IMR-90 (cell line): Measurements from ENCODE around the gene AOPEP. TPM values are rescaled to one million over a fixed set of nuclear protein-coding genes. Genes with fewer than 3 reads are reported as not detected.

Experiments used
- ATAC-seq: fragments of 200-7000 bp; cut with Tn5 transposase; 2 replicates; pipeline ENCODE4 v1.9.1; 2020; ENCODE audit warnings: low read depth, mild to moderate bottlenecking, moderate library complexity
- BruUV-seq: library from RNA; stranded (reverse); fragments of 400-500 nt; replicated peaks from 2 replicates; lab custom pipeline; 2021; lab: Mats Ljungman, UMichigan
- CTCF ChIA-PET: fragments of 300-600 bp; formaldehyde crosslinking; extraction: SDS; loops from one replicate; lab custom pipeline; 2021; ENCODE audit warnings: antibody characterized with exemption; lab: Yijun Ruan, JAX
- POLR2A ChIA-PET: fragments of 300-600 bp; sonication (Branson Sonifier 250); formaldehyde crosslinking; loops from one replicate; lab custom pipeline; 2022; ENCODE audit warnings: antibody characterized with exemption; ENCODE audit not compliant: unreplicated experiment; lab: Charles Lee
- DNase-seq: peaks from one replicate; pipeline ENCODE4 v3.0.0; 2013
- H2AFZ ChIP-seq: replicated peaks from 2 replicates; pipeline ENCODE3; 2013; ENCODE audit warnings: low read length, mild to moderate bottlenecking; ENCODE audit not compliant: poor library complexity
- H2AK5ac ChIP-seq: 2 replicates; pipeline ENCODE4 v1.6.1; 2013; ENCODE audit warnings: low read depth, low read length, inconsistent platforms
- H2AK9ac ChIP-seq: replicated peaks from 2 replicates; pipeline ENCODE3; 2013; ENCODE audit warnings: mild to moderate bottlenecking, low read depth, low read length, moderate library complexity; ENCODE audit not compliant: poor library complexity
- H2BK120ac ChIP-seq: 2 replicates; pipeline ENCODE4 v1.6.1; 2013; ENCODE audit warnings: low read depth, low read length, inconsistent platforms
- H2BK15ac ChIP-seq: 3 replicates; pipeline ENCODE4 v1.6.1; 2013; ENCODE audit warnings: low read depth, low read length, inconsistent platforms
- H2BK20ac ChIP-seq: 2 replicates; pipeline ENCODE4 v1.6.1; 2013; ENCODE audit warnings: low read depth, mild to moderate bottlenecking, inconsistent platforms, low read length, moderate library complexity
- H2BK5ac ChIP-seq: 2 replicates; pipeline ENCODE4 v1.6.1; 2013; ENCODE audit warnings: mild to moderate bottlenecking, low read depth, low read length, inconsistent platforms; ENCODE audit not compliant: poor library complexity, severe bottlenecking
- H3K14ac ChIP-seq: replicated peaks from 2 replicates; pipeline ENCODE4 v1.6.1; 2013; ENCODE audit warnings: low read depth, low read length, inconsistent platforms
- H3K18ac ChIP-seq: 2 replicates; pipeline ENCODE4 v1.6.1; 2013; ENCODE audit warnings: low read depth, low read length, control low read depth
- H3K23ac ChIP-seq: 2 replicates; pipeline ENCODE4 v1.6.1; 2013; ENCODE audit warnings: low read depth, low read length, inconsistent platforms
- H3K27ac ChIP-seq: 2 replicates; pipeline ENCODE4 v1.5.1; 2013; ENCODE audit warnings: mild to moderate bottlenecking, control low read depth, low read length; ENCODE audit not compliant: insufficient read depth
- H3K27me3 ChIP-seq: 2 replicates; pipeline ENCODE4 v1.6.1; 2013; ENCODE audit warnings: low read length; ENCODE audit not compliant: control insufficient read depth, insufficient read depth
- H3K36me3 ChIP-seq: 2 replicates; pipeline ENCODE4 v1.6.1; 2013; ENCODE audit warnings: low read length, mixed read lengths; ENCODE audit not compliant: control insufficient read depth, insufficient read depth
- H3K4ac ChIP-seq: 2 replicates; pipeline ENCODE4 v1.6.1; 2013; ENCODE audit warnings: low read depth, low read length, inconsistent platforms
- H3K4me1 ChIP-seq: 2 replicates; pipeline ENCODE4 v1.6.1; 2013; ENCODE audit warnings: low read length, mixed read lengths; ENCODE audit not compliant: control insufficient read depth, insufficient read depth
- H3K4me2 ChIP-seq: 2 replicates; pipeline ENCODE4 v1.6.1; 2013; ENCODE audit warnings: low read depth, mild to moderate bottlenecking, control low read depth, low read length, moderate library complexity
- H3K4me3 ChIP-seq: 2 replicates; pipeline ENCODE4 v1.5.1; 2013; ENCODE audit warnings: low read depth, mild to moderate bottlenecking, control low read depth, low read length, moderate library complexity; ENCODE audit not compliant: insufficient read depth
- H3K56ac ChIP-seq: 2 replicates; pipeline ENCODE4 v1.6.1; 2013; ENCODE audit warnings: low read length, inconsistent platforms; ENCODE audit not compliant: insufficient read depth; ENCODE audit errors: extremely low read depth
- H3K79me1 ChIP-seq, 2 experiments: 2 replicates each; pipeline ENCODE4 v1.6.1; 2013; ENCODE audit warnings: low read length in 2 of 2, inconsistent platforms in 1 of 2, low read depth in 1 of 2
- H3K9ac ChIP-seq: 2 replicates; pipeline ENCODE4 v1.6.1; 2013; ENCODE audit warnings: low read depth, low read length, control low read depth
- H3K9me1 ChIP-seq: 2 replicates; pipeline ENCODE4 v1.6.1; 2013; ENCODE audit warnings: low read length, inconsistent platforms; ENCODE audit not compliant: insufficient read depth
- H3K9me3 ChIP-seq: 2 replicates; pipeline ENCODE4 v1.6.1; 2013; ENCODE audit warnings: low read length; ENCODE audit not compliant: control insufficient read depth, insufficient read depth
- H4K20me1 ChIP-seq: 2 replicates; pipeline ENCODE4 v1.6.1; 2013; ENCODE audit warnings: low read length, inconsistent platforms; ENCODE audit not compliant: insufficient read depth
- H4K5ac ChIP-seq: 2 replicates; pipeline ENCODE4 v1.6.1; 2013; ENCODE audit warnings: mild to moderate bottlenecking, low read depth, low read length, control low read depth
- H4K8ac ChIP-seq, 2 experiments: 2 replicates each; pipeline ENCODE4 v1.6.1; 2013; ENCODE audit warnings: low read depth in 2 of 2, low read length in 2 of 2, control low read depth in 1 of 2, inconsistent platforms in 1 of 2
- H4K91ac ChIP-seq: 2 replicates; pipeline ENCODE4 v1.6.1; 2013; ENCODE audit warnings: low read depth, low read length, inconsistent platforms; ENCODE audit not compliant: insufficient read depth
- FOS ChIP-seq: fragments of 150-350 bp; IDR thresholded peaks from 2 replicates; pipeline ENCODE4 v1.6.1; 2016; ENCODE audit warnings: low read depth, low read length
- MAFK ChIP-seq: IDR thresholded peaks from 2 replicates; pipeline ENCODE4 v1.6.1; 2012; ENCODE audit warnings: low read depth, low read length, improper control_type of control experiment
- MXI1 ChIP-seq: IDR thresholded peaks from 2 replicates; pipeline ENCODE4 v1.6.1; 2012; ENCODE audit warnings: low read depth, mild to moderate bottlenecking, low read length, moderate library complexity, borderline replicate concordance
- POLR2A ChIP-seq: IDR thresholded peaks from 2 replicates; pipeline ENCODE4 v1.6.1; 2012; ENCODE audit warnings: mild to moderate bottlenecking, low read depth, low read length
- WGBS, 2 experiments: methylation state at CpG; one replicate each; pipeline versions ENCODE4 v1.1.5 to v1.1.7; 2013; ENCODE audit warnings: missing lambda C conversion rate in 2 of 2; ENCODE audit not compliant: insufficient read length in 1 of 2; ENCODE audit errors: extremely low coverage in 2 of 2; 5-methylcytosine and 5-hydroxymethylcytosine counted together
- dilution Hi-C: fragments of 300-500 bp; cut with HindIII; formaldehyde crosslinking; loops from one replicate; pipeline ENCODE4 v1.14.3; 2018; ENCODE audit warnings: low sequenced_read_pairs; ENCODE audit not compliant: unreplicated experiment
- in situ Hi-C: fragments of 300-500 bp; cut with MboI; formaldehyde crosslinking; loops from 3 replicates; pipeline ENCODE4 v1.14.3; 2019; ENCODE audit warnings: low sequenced_read_pairs, inconsistent platforms, mixed read lengths
- intact Hi-C: fragments of 100-400 bp; cut with micrococcal nuclease; formaldehyde crosslinking; loops from 2 replicates; pipeline ENCODE4 v1.10.0; 2022
- polyA plus RNA-seq, 3 experiments: library from polyadenylated mRNA; depleted of rRNA; stranded (reverse); fragments of >200 nt; gene quantifications; 2 replicates each; pipeline ENCODE4 v1.2.3, GENCODE V29; 2012; ENCODE audit warnings: low replicate concordance in 1 of 3
- total RNA-seq: library from RNA; depleted of rRNA; stranded (reverse); fragments of >200 nt; gene quantifications from 2 replicates; pipeline ENCODE4 v1.2.3, GENCODE V29; 2012
- TF ChIP-seq, protein P1 (sequence below): fragments of 150-350 bp; IDR thresholded peaks from 2 replicates; pipeline ENCODE4 v1.6.1; 2016; ENCODE audit warnings: low read depth, mild to moderate bottlenecking, low read length, moderate library complexity, borderline replicate concordance

AOPEP gene
- total and polyA plus RNA-seq, 2 of the 4 experiments (the other 2 are of a cell fraction): 34.9 to 38.7 TPM

DNA sequence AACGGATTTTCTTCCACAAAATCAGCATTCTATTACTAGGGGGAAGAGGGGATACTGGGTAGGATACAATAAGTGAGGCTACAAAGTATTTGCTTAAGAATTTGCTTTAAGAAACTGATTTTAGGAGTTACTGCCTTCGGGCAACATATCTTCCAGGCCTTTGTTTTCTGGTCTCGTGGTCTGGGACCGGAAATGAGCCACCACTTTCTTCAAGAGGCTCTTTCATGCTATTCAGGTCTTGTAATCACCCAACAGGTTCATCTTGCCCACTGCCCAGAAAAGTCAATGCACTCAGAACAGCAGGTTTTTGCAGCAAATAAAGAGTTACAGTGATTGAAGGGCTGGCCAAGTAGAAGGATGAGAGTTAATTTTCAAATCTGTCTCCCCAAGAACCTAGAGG is 6.6 kb upstream of the AOPEP start:
- Histone ChIP-seq H2BK5ac (no peak overlapping the region), H3K18ac (no peak overlapping the region), H2BK15ac (no peak overlapping the region), H3K23ac (no peak overlapping the region), H3K4me3 (no peak overlapping the region), H4K8ac (no peak overlapping the region), H2AK9ac (no peak overlapping the region), H3K79me1 (no peaks in the 10 kb centered on the region), H4K5ac (no peak overlapping the region), H4K91ac (no peak overlapping the region), H3K9me1 (no peaks in the 10 kb centered on the region), H3K4ac (no peak overlapping the region), H3K36me3 (no peaks in the 10 kb centered on the region), H3K14ac (no peak overlapping the region), H2BK20ac (no peak overlapping the region), H3K27me3 (0 out of 2 replicates have a peak, but pooled peaks cover 2% of the 10 kb centered on the region), H3K27ac (no peak overlapping the region), H2AFZ (no peak overlapping the region), H2BK120ac (no peak overlapping the region), H3K9me3 (no peaks in the 10 kb centered on the region), H3K4me2 (no peak overlapping the region), H3K9ac (no peak overlapping the region), H3K56ac (no peak overlapping the region), H2AK5ac (no peak overlapping the region), H4K20me1 (no peaks in the 10 kb centered on the region), H3K4me1 (no peaks in the 10 kb centered on the region)
- CTCF ChIA-PET: no interaction called here
- TF ChIP-seq MAFK (no peak), MXI1 (no peak), POLR2A (no peak), FOS (no peak)
- TF ChIP-seq, protein P1, sequence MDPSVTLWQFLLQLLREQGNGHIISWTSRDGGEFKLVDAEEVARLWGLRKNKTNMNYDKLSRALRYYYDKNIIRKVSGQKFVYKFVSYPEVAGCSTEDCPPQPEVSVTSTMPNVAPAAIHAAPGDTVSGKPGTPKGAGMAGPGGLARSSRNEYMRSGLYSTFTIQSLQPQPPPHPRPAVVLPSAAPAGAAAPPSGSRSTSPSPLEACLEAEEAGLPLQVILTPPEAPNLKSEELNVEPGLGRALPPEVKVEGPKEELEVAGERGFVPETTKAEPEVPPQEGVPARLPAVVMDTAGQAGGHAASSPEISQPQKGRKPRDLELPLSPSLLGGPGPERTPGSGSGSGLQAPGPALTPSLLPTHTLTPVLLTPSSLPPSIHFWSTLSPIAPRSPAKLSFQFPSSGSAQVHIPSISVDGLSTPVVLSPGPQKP: no peak
- dilution Hi-C loops: no loop called here
- POLR2A ChIA-PET: no interaction called here
- BruUV-seq: no TSS peak
- WGBS, 2 experiments: no CpG with 5 or more reads among the region's 4 CpGs
- intact Hi-C loops: no loop called here
- in situ Hi-C loops: no loop called here
- ATAC-seq (no peak), DNase-seq (no peak)
